Sigmoid colon (tissue), 7 donors: ENCODE results near the gene ZDHHC7. TPM values are rescaled to one million over a fixed set of nuclear protein-coding genes. Genes with fewer than 3 reads are reported as not detected.

ENCODE experiments used
- DNase-seq: peaks from one replicate; pipeline ENCODE4 v3.0.0-alpha.2; 2019
- H3K27ac ChIP-seq, 4 donors: fragments of 200-600 bp; sonication (generic); one replicate each; pipeline ENCODE4 v1.5.1; 2016 to 2019; ENCODE audit warnings: mild to moderate bottlenecking in 1 of 4
- H3K27me3 ChIP-seq, 3 donors: fragments of 200-600 bp; sonication (generic); one replicate each; pipeline ENCODE4 v1.5.1; 2019; ENCODE audit warnings: mild to moderate bottlenecking in 1 of 3
- H3K36me3 ChIP-seq, 4 donors: fragments of 200-600 bp; sonication (generic); one replicate each; pipeline ENCODE4 v1.5.1; 2016 to 2019
- H3K4me1 ChIP-seq, 4 donors: fragments of 200-600 bp; sonication (generic); one replicate each; pipeline ENCODE4 v1.5.1; 2017 to 2019
- H3K4me3 ChIP-seq, 4 donors: fragments of 200-600 bp; sonication (generic); one replicate each; pipeline ENCODE4 v1.5.1; 2017 to 2019; ENCODE audit warnings: mild to moderate bottlenecking in 2 of 4, moderate library complexity in 1 of 4
- H3K9me3 ChIP-seq, 4 donors: fragments of 200-600 bp in 3 of 4; sonication (generic) in 3 of 4; one replicate each; pipeline versions ENCODE4 v1.5.1 to v1.6.1; 2013 to 2019
- CTCF ChIP-seq, 4 experiments: fragments of 450-650 bp in 3 of 4; fragments of 200-600 bp in 1 of 4; IDR thresholded peaks; one replicate each; pipeline ENCODE4 v1.5.1; 2016 to 2019; ENCODE audit warnings: antibody characterized with exemption in 4 of 4, mild to moderate bottlenecking in 3 of 4, moderate library complexity in 2 of 4
- EP300 ChIP-seq, 4 donors: sonication (generic); formaldehyde crosslinking; IDR thresholded peaks; one replicate each; pipeline ENCODE4 v1.6.1; 2017; ENCODE audit warnings: antibody characterized with exemption in 4 of 4
- POLR2A ChIP-seq, 2 donors: fragments of 450-650 bp; IDR thresholded peaks; one replicate each; pipeline ENCODE4 v1.6.1; 2016; ENCODE audit warnings: antibody characterized with exemption in 2 of 2, mild to moderate bottlenecking in 2 of 2, moderate library complexity in 2 of 2
- POLR2AphosphoS5 ChIP-seq, 4 donors: sonication (generic); formaldehyde crosslinking; IDR thresholded peaks; one replicate each; pipeline ENCODE4 v1.6.1; 2017; ENCODE audit warnings: antibody characterized with exemption in 4 of 4
- WGBS, 2 donors: extraction: QIAGEN DNeasy Blood & Tissue Kit; methylation state at CpG; one replicate each; pipeline ENCODE4 v1.1.7; 2013; 5-methylcytosine and 5-hydroxymethylcytosine counted together
- intact Hi-C: fragments of 100-400 bp; cut with DNase I; formaldehyde crosslinking; loops from one replicate; pipeline ENCODE4 v1.15.1; 2023
- polyA plus RNA-seq, 3 donors: library from polyadenylated mRNA; stranded (reverse); fragments of 200-250 nt; gene quantifications; one replicate each; pipeline ENCODE4 v1.2.3, GENCODE V29; 2013
- total RNA-seq, 4 donors: library from RNA; depleted of rRNA; stranded (reverse); fragments of >200 nt; gene quantifications; one replicate each; pipeline ENCODE4 v1.1.0, GENCODE V29; 2016
- donor health status: healthy with polysubstance abuse.
- donor health status: Bipolar disorder and iron deficiency.
- donor health status: healthy.

The ZDHHC7 gene
- total and polyA plus RNA-seq, 7 donors = 20.8 to 69.5 (median 56.2) TPM

GRCh38 chr16:84996365-84996764 is 15.0 kb downstream of the ZDHHC7 start:
- Histone ChIP-seq H3K9me3 (no peaks in the 10 kb centered on the region), H3K36me3 (peaks cover 0 to 14% (median 9%) of the 10 kb centered on the region in 4 donors), H3K27ac (peak overlapping the region; percentile 82 to 89 (median 87)), H3K27me3 (no peaks in the 10 kb centered on the region), H3K4me3 (no peak overlapping the region), H3K4me1 (peaks cover 0 to 89% (median 82%) of the 10 kb centered on the region in 4 donors)
- WGBS, 2 donors = 94% methylated on average over 11 of the region's 11 CpGs
- no peak for TF ChIP-seq CTCF (IDR thresholded peaks at IDR 0.05)
- no peak for TF ChIP-seq EP300 (IDR thresholded peaks at IDR 0.05)
- TF ChIP-seq POLR2A (IDR thresholded peaks at IDR 0.05) = no peak
- TF ChIP-seq POLR2AphosphoS5 (IDR thresholded peaks at IDR 0.05) = no peak
- no peak for DNase-seq
- intact Hi-C loops = no loop called here

GRCh38 chr16:84995663-84996062 is 15.7 kb downstream of the ZDHHC7 start:
- no peaks in the 10 kb centered on the region for H3K9me3 ChIP-seq

GRCh38 chr16:84993926-84994325 is 17.4 kb downstream of the ZDHHC7 start:
- no peak overlapping the region for H3K4me3 ChIP-seq
- H3K36me3 ChIP-seq = peaks cover 14 to 35% (median 22%) of the 10 kb centered on the region in 4 donors
- peaks cover 0 to 66% (median 57%) of the 10 kb centered on the region in 4 donors for H3K4me1 ChIP-seq
- TF ChIP-seq POLR2AphosphoS5 (IDR thresholded peaks at IDR 0.05) (no peak), EP300 (IDR thresholded peaks at IDR 0.05) (no peak), CTCF (IDR thresholded peaks at IDR 0.05) (no peak), POLR2A (IDR thresholded peaks at IDR 0.05) (no peak)
- no peak for DNase-seq
- peak overlapping the region; percentile 82 to 89 (median 87) for H3K27ac ChIP-seq
- whole genome bisulfite sequencing, 2 donors = 93 to 96% methylated on average over 8 of the region's 8 CpGs
- intact Hi-C loops = no loop called here
- no peaks in the 10 kb centered on the region for H3K9me3 ChIP-seq
- no peaks in the 10 kb centered on the region for H3K27me3 ChIP-seq

More at GRCh38 chr16:84995663-84996062, 15.7 kb downstream of the ZDHHC7 start:
- no peak for TF ChIP-seq CTCF (IDR thresholded peaks at IDR 0.05)
- no peak for TF ChIP-seq POLR2A (IDR thresholded peaks at IDR 0.05)
- peak in 2 of 4 donors; percentile 11 to 15 for TF ChIP-seq POLR2AphosphoS5 (IDR thresholded peaks at IDR 0.05)
- TF ChIP-seq EP300 (IDR thresholded peaks at IDR 0.05) = peak in 3 of 4 donors; percentile 39 to 89 (median 47)
- H3K4me3 ChIP-seq = no peak overlapping the region
- H3K4me1 ChIP-seq = peaks cover 0 to 83% (median 75%) of the 10 kb centered on the region in 4 donors
- H3K27ac ChIP-seq = peak overlapping the region; percentile 82 to 89 (median 87)
- H3K36me3 ChIP-seq = peaks cover 0 to 18% (median 9%) of the 10 kb centered on the region in 4 donors
- DNase-seq = no peak
- no peaks in the 10 kb centered on the region for H3K27me3 ChIP-seq
- intact Hi-C loops = no loop called here
- 37 to 69% methylated on average over 8 of the region's 8 CpGs for WGBS, 2 donors

- intact Hi-C loops = no loop called here
- Histone ChIP-seq H3K36me3 (peaks cover 25 to 48% (median 31%) of the 10 kb centered on the region in 4 donors), H3K4me3 (no peak overlapping the region), H3K27ac (peak overlapping the region; percentile 82 to 89 (median 87)), H3K9me3 (no peaks in the 10 kb centered on the region), H3K27me3 (no peaks in the 10 kb centered on the region), H3K4me1 (peaks cover 0 to 55% (median 47%) of the 10 kb centered on the region in 4 donors)
- WGBS, 2 donors = 18 to 62% methylated on average over 3 of the region's 3 CpGs
- no peak for DNase-seq
- TF ChIP-seq POLR2A (IDR thresholded peaks at IDR 0.05) (no peak), CTCF (IDR thresholded peaks at IDR 0.05) (no peak), EP300 (IDR thresholded peaks at IDR 0.05) (no peak), POLR2AphosphoS5 (IDR thresholded peaks at IDR 0.05) (no peak)
Measured at GRCh38 chr16:84992717-84993075, 18.6 kb downstream of the ZDHHC7 start.

GRCh38 chr16:84990782-84991181 is 20.6 kb downstream of the ZDHHC7 start:
- TF ChIP-seq CTCF (IDR thresholded peaks at IDR 0.05) = no peak
- no peak for TF ChIP-seq POLR2AphosphoS5 (IDR thresholded peaks at IDR 0.05)
- no peak for TF ChIP-seq POLR2A (IDR thresholded peaks at IDR 0.05)
- TF ChIP-seq EP300 (IDR thresholded peaks at IDR 0.05) = no peak
- Histone ChIP-seq H3K36me3 (peaks cover 25 to 65% (median 33%) of the 10 kb centered on the region in 4 donors), H3K4me3 (no peak overlapping the region), H3K4me1 (peaks cover 0 to 57% (median 50%) of the 10 kb centered on the region in 4 donors), H3K27me3 (no peaks in the 10 kb centered on the region), H3K27ac (peak overlapping the region in 2 of 4 donors; percentile 9 to 89), H3K9me3 (no peaks in the 10 kb centered on the region)
- intact Hi-C loops = no loop called here
- WGBS, 2 donors = 94 to 95% methylated on average over 9 of the region's 9 CpGs
- DNase-seq = no peak
